ENCODE measurements around the gene ACTG2.

DNA sequence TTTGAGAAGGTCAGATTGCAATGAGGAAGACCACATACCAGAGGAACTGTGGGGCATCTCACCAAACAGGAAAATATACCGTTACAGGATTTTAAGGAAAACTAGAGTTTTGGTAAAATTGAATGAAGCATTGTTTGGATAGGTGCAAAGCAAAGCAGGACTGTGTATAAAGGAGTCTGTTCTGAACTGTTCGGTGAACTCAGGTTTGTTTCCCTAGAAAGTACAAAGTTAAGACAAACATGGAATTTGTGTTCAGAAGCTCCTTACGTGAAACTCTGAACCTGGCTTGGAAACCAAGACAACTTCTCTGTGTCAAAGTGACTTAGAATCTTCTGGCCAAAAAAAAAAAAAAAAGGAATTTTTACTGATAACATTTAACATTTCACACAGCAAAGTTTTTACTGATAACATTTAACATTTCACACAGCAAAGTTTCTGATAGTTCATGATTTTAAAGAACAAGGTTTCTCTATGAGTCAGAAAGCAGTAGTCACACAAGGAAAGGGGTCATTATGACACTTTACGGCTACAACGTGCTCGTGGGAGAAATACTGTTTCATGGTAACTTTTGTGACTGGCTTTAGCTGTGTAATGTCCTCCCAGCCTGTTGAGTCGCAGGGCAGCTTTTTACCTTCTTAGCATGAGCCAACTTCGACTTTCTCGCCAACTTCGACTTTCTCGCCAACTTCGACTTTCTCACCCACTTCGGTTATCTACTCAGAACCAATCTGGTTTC, 70.7 kb downstream of the ACTG2 start:
- TF ChIP-seq POLR2A (IDR thresholded peaks at IDR 0.05), result no peak
- TF ChIP-seq, protein P1, sequence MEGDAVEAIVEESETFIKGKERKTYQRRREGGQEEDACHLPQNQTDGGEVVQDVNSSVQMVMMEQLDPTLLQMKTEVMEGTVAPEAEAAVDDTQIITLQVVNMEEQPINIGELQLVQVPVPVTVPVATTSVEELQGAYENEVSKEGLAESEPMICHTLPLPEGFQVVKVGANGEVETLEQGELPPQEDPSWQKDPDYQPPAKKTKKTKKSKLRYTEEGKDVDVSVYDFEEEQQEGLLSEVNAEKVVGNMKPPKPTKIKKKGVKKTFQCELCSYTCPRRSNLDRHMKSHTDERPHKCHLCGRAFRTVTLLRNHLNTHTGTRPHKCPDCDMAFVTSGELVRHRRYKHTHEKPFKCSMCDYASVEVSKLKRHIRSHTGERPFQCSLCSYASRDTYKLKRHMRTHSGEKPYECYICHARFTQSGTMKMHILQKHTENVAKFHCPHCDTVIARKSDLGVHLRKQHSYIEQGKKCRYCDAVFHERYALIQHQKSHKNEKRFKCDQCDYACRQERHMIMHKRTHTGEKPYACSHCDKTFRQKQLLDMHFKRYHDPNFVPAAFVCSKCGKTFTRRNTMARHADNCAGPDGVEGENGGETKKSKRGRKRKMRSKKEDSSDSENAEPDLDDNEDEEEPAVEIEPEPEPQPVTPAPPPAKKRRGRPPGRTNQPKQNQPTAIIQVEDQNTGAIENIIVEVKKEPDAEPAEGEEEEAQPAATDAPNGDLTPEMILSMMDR (IDR thresholded peaks at IDR 0.05), result no peak

Measured in uterus (tissue), 2 donors.